ENCODE results near the gene GALP.
A peak's percentile ranks its signal among the peaks of the same experiment; 100 is the strongest.

The GALP gene

DNA sequence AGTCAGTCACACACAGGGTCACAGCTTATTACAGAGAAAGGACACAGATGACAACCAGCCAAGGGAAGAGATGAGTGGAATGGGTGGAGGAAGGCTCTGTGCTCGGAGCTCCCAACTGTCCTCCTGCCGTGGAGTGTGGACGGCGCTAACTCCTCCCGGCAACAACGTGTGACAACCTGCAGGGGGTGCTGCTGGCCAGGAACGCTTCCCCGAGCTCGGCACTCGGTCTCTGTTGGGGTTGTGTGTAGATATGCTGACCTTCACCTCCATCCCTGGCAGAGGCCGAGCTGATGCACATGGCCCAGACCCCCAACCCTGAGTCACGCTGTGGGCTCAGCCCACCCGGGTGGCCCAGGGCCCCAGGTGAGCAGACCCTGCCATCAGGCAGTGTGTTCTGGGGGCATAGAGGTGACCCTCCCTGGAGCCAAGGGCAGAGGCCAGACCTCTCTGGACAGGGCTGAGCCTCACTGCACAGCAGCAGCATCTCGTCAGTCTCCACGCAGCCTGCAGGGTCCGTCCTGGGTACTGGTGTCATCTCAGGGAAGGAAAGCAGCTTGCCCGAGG, 20.6 kb upstream of the GALP start:
- DNase-seq (ENCODE audit: low read depth), result no peak
- H3K4me3 ChIP-seq (ENCODE audit: control insufficient read depth, low read depth, low read length), result no peak overlapping the region
- TF ChIP-seq, protein P1, sequence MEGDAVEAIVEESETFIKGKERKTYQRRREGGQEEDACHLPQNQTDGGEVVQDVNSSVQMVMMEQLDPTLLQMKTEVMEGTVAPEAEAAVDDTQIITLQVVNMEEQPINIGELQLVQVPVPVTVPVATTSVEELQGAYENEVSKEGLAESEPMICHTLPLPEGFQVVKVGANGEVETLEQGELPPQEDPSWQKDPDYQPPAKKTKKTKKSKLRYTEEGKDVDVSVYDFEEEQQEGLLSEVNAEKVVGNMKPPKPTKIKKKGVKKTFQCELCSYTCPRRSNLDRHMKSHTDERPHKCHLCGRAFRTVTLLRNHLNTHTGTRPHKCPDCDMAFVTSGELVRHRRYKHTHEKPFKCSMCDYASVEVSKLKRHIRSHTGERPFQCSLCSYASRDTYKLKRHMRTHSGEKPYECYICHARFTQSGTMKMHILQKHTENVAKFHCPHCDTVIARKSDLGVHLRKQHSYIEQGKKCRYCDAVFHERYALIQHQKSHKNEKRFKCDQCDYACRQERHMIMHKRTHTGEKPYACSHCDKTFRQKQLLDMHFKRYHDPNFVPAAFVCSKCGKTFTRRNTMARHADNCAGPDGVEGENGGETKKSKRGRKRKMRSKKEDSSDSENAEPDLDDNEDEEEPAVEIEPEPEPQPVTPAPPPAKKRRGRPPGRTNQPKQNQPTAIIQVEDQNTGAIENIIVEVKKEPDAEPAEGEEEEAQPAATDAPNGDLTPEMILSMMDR (IDR thresholded peaks at IDR 0.05; ENCODE audit: control insufficient read depth, insufficient read depth, low read depth, low read length, missing control alignments), result peak; percentile 39

DNA sequence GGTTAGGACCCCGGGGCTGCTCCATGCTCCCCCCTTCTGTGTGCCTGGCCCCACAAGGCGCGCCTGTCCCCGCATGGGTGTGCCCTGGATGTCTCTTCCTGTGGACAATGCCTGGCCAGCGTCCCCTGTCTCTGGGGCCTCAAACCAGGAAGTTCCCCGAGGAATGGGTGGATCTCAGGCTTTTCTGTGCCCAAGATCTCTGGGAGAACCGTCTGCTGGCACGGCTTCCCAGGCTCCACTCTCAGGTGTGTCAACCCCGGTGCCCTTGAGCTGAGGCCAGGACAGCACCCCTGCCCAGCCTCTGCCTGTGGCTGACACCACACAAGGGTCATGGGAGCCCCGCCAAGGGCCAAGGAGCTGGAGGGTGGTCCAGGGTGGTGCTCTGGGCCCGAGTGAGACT, 19.0 kb upstream of the GALP start:
- no peak overlapping the region for H3K4me3 ChIP-seq (ENCODE audit: control insufficient read depth, low read depth, low read length)
- TF ChIP-seq, protein P1 (IDR thresholded peaks at IDR 0.05; ENCODE audit: control insufficient read depth, insufficient read depth, low read depth, low read length, missing control alignments), result no peak
- no peak for DNase-seq (ENCODE audit: low read depth)

DNA sequence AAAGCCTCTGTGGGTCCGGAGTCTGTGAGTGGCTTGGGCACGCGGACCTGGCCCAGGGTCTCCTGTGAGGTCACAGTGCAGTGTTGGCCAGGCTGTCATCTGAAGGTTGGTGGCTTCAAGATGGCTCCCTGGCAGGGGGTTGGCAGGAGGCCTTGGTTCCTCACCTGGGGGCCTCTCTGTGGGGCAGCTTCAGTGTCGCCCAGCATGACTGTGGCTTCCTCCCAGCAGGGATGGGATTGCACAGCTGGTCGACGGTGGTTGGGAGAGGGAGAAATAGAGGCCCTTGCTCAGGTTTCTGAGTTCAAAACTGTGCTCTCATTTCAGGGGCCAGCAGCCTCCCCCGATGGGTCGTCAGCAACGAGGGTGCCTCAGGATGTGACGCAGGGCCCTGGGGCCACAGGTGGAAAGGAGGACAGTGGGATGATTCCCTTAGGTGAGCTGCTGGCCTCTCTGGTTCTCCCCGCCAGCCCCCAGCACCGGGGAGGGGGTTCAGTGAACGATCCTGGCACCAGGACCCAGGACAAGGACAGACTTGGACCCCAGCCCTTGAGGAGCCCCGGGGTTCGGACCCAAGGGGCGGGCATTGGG, 17.5 kb upstream of the GALP start:
- no peak overlapping the region for H3K4me3 ChIP-seq (ENCODE audit: control insufficient read depth, low read depth, low read length)
- TF ChIP-seq, protein P1 (IDR thresholded peaks at IDR 0.05; ENCODE audit: control insufficient read depth, insufficient read depth, low read depth, low read length, missing control alignments), result no peak
- no peak for DNase-seq (ENCODE audit: low read depth)

DNA sequence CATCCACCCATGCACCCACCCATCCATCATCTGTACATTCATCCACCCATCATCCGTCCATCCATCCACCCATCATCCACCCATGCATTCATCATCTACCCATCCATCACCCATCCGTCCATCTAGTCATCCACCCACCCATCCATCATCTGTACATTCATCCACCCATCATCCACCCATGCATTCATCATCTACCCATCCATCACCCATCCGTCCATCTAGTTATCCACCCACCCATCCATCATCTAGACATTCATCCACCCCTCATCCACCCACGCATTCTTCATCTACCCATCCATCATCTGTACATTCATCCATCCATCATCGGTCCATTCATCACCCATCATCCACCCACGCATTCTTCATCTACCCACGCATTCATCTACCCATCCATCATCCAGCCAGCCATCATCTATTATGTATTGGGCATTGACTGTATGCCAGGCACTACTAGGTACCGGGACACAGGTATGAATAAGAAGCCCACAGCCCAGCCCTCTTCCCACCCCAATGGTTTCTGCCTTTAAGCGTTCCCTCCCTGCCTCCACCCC, 16.7 kb upstream of the GALP start:
- no peak overlapping the region for H3K4me3 ChIP-seq (ENCODE audit: control insufficient read depth, low read depth, low read length)
- TF ChIP-seq, protein P1 (IDR thresholded peaks at IDR 0.05; ENCODE audit: control insufficient read depth, insufficient read depth, low read depth, low read length, missing control alignments), result no peak
- DNase-seq (ENCODE audit: low read depth), result no peak

DNA sequence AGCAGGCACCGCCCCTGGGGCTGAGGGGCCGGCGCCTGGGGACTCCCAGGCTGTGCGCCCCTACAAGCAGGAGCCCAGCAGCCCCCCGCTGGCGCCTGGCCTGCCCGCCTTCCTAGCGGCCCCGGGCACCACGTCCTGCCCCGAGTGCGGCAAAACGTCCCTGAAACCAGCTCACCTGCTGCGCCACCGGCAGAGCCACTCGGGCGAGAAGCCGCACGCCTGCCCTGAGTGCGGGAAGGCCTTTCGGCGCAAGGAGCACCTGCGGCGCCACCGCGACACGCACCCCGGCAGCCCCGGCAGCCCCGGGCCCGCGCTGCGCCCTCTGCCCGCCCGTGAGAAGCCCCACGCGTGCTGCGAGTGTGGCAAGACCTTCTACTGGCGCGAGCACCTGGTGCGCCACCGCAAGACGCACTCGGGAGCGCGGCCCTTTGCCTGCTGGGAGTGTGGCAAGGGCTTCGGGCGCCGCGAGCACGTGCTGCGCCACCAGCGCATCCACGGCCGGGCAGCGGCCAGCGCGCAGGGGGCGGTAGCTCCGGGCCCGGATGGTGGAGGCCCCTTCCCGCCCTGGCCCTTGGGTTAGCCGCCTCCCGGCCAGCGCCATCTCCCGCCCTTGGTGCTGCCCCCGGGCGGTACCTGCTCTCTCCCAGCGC, 16.1 kb upstream of the GALP start:
- no peak for DNase-seq (ENCODE audit: low read depth)
- H3K4me3 ChIP-seq (ENCODE audit: control insufficient read depth, low read depth, low read length), result no peak overlapping the region
- TF ChIP-seq, protein P1 (IDR thresholded peaks at IDR 0.05; ENCODE audit: control insufficient read depth, insufficient read depth, low read depth, low read length, missing control alignments), result no peak

DNA sequence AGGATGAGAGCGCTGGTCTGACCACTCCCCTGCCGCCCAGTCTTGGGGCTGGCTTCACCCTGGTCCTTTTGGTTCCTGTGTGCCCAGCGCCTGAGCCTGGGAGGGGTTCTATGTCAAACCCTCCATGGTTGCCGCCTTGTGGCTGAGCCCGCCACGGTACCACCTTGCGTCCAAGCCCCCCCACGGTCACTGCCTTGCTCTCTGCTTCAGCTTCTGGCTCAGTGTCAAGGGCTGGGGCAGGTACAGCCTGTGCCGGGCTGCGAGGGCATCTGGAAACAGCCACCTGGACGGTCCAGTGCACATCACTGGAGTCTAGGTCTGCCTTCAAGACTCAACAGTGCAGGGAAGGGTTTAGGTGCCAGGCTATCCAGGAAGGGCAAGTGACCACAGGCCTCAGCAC, 14.3 kb upstream of the GALP start:
- TF ChIP-seq, protein P1 (IDR thresholded peaks at IDR 0.05; ENCODE audit: control insufficient read depth, insufficient read depth, low read depth, low read length, missing control alignments), result no peak
- no peak for DNase-seq (ENCODE audit: low read depth)

More for the DNA sequence above, 14.3 kb upstream of the GALP start:
- no peak overlapping the region for H3K4me3 ChIP-seq (ENCODE audit: control insufficient read depth, low read depth, low read length)
